Measurements from ENCODE around the gene EXOC8.

Gene EXOC8, protein sequence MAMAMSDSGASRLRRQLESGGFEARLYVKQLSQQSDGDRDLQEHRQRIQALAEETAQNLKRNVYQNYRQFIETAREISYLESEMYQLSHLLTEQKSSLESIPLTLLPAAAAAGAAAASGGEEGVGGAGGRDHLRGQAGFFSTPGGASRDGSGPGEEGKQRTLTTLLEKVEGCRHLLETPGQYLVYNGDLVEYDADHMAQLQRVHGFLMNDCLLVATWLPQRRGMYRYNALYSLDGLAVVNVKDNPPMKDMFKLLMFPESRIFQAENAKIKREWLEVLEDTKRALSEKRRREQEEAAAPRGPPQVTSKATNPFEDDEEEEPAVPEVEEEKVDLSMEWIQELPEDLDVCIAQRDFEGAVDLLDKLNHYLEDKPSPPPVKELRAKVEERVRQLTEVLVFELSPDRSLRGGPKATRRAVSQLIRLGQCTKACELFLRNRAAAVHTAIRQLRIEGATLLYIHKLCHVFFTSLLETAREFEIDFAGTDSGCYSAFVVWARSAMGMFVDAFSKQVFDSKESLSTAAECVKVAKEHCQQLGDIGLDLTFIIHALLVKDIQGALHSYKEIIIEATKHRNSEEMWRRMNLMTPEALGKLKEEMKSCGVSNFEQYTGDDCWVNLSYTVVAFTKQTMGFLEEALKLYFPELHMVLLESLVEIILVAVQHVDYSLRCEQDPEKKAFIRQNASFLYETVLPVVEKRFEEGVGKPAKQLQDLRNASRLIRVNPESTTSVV

DNA sequence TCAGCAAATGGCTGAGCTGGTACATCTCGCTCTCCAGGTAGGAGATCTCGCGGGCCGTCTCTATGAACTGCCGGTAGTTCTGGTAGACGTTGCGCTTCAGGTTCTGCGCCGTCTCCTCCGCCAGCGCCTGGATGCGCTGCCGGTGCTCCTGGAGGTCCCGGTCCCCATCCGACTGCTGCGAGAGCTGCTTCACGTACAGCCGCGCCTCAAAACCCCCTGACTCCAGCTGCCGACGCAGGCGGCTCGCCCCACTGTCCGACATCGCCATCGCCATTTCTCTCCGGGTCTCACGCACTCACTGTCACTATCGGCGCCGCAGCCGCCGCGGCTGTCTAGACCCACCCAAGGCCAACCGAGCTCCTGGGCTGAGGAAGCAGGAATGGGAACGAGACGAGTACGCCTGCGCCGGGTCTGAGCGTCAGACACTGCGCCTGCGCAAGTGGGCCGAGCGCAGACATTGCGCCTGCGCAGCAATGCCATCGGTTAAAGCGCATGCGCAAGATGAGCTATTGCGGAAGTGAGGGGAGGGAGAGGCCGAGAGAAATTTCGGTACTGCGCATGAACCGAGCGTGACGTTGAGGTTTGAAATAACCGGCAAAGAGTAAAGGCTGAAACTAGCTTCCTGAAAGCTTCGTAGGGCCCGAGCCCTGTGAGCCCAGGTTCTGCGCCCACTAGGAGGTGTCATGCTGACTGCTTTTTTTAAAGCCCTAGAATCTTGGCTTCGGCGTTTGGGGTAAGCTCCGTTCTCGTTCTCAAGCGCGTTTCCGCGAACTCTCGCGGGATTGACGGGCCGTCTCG is at the start of gene EXOC8:
Gene EXOC8 (minus strand): TSS at position 381 of the 798 bp plus-strand sequence. CDS start 107 bp downstream, at position 274.
- DNase-seq: peak; percentile 98

DNA sequence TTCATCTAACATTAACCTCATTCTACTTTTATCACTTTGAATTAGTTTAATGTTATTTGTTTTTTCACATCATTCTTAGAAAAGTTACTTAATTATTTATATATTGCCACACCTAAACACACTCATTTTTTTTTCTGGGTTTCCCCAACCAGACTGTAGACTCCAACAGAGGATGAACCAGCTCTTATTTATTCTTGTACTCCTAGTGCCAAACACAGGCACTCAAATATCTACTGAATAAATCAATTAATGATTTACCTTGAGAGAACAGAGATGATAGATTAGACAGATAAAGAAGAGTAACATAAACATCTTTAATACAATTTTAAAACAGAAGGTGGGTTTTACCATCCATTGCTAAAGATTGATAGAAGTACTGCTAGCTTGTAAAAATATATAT is 48.8 kb upstream of the EXOC8 start:
- no peak for DNase-seq

DNA sequence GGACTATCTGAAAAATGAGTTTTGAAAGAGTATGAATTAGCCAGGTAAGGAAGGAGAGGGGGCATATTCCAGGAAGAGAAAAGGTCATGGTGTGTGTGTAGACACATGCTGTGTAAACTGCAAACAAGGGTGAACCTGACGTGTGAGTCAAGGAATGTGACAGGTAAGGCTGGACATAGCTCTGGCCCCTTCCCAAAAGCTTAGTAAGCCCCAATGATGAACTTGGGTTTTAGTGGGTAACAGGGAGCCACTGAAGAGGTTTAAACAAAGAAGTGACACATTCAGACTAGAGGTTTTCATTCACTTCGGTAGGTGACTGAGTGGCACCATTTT is 47.7 kb upstream of the EXOC8 start:
- no peak for DNase-seq

DNA sequence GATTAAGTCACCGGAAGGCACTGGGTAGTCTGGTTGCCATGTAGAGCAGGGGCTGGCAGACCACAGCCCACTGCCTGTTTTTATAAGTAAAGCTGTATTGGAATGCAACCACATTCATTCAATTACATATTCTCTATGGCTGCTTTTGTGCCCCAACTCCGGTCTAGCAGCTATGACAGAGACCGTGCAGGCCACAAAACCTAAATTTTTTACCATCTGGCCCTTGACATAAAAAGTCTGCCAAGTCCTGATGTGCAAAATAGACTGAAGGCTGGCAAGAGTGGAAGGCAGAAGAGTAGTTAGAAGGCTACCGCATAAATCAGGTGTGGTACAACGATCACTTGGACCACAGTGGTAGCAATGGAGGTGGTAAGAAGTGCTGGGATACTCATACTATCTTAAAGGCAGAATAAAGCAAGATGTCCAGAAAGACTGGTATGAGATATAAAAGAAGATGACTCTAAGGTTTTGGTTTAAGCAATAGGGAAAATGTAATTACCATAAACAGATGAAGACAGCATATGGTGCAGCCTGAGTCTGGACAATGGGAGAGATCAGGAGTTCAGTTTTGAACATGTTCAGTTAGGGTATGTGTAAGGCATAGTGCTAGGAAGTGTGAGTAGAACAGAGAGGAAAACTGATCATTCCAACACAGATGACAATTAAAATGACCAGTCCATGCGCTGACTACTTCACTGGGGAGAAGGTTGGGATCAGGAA is 47.2 kb upstream of the EXOC8 start:
- no peak for DNase-seq

DNA sequence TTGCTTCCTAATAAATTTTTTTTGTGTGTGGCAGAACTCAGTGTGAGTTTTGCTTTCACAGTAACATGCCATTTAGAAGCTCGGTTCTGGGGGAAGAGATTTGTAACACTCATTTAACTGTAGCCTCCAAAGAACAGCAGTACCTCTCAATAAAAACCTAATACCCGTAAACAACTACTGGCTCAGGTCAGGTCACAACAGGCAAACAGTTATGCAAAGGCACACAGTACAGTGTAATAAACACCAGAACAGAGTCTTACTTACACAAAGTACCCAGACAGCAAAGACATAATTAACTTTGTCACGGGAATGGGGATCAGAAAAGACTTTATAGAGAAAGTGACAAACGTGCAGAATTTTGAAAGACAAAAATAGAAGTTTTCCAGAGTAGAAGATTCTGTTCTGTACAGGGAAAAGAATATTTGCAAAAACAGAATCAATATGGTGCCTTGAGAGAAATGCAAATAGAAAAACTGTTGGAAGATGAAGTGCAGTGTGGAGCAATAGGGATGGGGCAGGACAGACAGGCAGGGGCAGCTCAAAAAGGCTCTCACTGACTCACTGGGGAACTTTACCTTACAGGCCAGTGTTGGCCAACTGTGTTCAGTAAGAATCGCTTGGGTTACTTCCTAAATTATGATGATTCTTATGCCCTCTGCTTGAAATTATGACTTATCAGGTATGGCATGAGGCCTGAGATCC is 45.7 kb upstream of the EXOC8 start:
- DNase-seq: no peak

DNA sequence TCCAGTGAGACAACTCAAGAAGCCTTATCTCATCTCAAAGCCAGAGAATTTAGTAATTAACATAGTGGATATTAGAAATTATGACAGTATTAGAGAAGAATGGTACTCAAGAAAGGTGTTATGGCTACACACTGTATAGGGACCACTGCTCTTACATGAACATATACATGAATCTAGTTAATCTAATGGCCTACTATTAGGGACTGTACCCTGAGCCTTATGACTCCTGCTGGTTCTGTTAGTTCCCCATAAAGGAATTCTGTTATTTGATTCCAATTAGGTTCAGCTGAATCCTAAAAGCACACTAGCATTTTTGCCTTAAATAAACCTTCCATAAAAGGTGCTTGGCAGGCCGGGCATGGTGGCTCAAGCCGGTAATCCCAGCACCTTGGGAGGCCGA is 44.8 kb upstream of the EXOC8 start:
- no peak for DNase-seq

DNA sequence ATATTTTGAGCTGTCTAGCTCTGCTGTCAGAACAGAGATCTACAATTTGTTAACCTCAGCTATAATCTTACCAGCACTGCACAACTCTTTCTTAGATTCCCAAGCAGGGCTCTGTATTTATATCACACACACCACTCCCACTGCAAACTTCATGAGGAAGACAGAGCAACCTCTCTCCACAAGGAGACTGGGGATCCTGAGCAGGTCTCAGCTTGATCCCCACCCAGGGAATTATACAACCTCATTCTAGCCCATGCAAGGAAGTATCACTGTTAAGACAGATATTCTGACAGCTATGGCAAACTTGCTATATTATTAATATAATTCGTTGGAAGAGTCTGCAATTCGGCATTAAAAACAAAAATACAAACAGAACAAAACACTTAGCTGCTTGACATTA is 44.1 kb upstream of the EXOC8 start:
- no peak for DNase-seq

DNA sequence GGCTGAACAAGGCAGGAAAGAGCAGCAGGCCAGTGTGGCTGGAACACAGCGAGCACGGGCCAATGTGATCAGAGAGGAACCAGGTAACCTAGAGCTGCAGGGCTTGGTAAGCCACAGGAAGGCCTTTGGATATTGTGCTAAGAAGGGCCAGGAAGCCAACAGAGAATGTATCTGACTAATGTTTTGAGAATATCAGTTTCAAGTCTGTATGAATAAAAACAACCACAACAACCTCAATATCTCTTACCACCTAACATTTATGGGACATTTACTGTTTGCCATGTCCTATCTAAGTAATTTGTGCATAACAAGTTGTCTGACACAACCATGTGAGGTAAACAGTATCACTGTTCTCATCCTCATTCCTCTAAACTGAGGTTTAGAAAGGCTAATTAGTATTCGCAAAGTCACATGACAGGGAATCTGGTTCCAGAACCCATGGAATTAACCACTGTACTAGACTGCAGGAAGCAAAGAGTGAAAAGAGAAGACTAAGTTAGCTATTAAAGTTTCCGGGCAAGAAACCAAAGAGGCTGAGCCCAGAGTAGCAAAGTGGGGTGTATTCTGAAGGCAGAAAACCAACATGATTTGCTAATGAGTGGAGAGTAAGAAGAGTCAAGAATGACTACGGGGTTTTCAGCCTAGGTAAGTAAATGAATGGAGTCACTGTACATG is 39.4 kb upstream of the EXOC8 start:
- no peak for DNase-seq

DNA sequence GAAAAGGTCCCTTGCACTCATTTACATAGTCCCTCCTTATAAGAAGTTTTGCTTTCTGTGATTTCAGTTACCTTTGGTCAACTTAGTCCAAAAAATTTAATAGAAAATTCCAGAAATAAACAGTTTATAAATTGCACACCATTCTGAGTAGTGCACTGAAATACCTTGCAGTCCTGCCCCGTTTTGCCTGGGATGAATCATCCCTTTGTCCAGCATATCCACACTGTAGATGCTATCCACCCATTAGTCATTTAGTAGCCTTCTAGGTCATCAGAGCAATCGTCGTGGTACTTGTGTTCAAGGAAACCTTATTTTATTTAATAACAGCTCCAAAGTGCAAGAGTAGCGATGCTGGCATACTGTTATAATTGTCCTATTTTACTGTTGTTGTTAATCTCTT is 38.4 kb upstream of the EXOC8 start:
- DNase-seq: no peak

DNA sequence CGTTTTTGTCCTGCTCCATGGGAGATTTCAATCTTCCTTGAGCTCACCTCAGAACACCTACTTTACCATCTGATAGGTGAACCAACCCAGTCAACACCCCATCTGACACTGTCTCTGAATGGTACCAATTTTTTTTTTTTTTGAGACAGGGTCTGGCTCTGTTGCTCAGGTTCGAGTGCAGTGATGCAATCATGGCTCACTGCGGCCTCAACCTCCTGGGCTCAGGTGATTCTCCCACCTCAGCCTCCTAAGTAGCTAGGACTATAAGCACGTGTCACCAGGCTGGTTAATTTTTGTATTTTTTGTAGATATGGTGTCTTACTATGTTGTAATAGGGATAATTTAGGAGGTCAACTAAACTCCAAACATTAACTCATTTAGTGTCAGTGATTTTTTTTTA is 36.7 kb upstream of the EXOC8 start:
- DNase-seq: no peak

DNA sequence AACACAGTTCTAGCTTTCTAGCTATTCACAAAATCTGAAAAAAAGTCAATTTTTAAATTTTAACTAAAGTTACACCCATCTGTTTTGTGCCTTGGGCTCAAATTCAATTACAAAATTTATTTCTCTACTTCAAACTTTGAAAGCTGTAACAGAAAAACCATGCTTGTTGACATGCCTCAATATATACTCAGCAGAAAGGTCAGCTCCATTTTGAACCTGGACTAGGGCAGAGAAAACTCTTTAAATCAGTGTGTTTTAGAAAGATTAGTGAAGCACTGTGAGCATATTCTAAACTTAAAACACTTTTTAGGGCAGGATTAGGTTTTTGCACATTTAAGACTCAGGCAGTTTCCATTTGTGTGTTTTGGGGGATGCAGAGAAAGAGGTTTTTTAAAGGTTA is 34.8 kb upstream of the EXOC8 start:
- DNase-seq: no peak

DNA sequence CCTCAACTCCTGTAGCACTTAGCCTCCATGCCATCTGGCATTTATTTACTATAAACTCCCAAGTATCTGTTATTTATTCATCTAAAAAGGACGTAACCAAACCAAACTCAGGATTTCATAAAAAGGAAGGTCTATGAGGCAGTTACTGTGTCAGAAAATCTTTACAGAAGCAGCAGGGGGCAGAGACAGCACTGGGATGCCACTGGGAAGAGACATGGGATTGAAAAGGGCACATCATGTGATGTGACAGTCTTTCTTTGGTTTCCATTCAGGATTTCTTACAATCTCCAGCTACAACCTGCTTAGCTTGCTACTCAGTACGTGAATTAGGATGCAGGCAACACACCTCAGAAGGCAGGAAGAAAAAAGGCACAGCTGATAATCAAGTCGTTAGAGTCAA is 31.6 kb upstream of the EXOC8 start:
- no peak for DNase-seq

DNA sequence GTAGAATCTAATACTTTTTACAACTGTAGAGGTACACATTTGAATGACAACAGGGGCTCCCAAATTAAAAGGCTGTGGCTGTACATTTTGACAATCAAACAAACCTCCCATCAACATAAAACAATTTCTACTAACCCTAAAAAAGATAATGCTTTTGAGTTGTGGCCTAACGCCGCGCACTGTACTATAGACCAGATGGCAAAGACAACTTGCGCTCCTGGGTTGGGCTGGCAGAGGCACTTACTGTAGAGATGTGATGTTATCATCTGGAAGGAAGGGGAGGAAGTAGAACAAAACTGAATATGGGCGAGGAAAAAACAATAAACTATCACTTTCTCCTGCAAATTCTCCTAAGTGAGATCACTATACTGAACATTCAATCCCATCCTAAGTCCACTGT is 26.5 kb upstream of the EXOC8 start:
- DNase-seq: no peak

DNA sequence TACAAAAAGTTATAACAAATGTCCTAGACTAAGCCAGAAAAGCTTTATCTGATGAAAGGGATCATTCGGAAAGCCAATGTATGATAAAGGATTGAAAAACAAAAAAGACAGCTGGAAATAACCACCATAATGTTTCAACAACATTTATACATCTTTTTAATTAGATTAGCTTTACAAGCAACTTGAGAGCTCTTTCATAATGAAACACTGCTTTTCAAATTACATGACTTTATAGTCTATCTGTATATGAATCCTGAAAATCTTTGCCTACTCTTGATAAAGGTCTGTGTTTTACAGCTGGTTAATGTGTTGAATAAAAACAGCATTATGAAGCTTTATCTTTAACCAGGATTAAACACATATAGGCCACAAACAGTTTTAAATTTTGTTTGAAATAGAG is 26.0 kb upstream of the EXOC8 start:
- no peak for DNase-seq

DNA sequence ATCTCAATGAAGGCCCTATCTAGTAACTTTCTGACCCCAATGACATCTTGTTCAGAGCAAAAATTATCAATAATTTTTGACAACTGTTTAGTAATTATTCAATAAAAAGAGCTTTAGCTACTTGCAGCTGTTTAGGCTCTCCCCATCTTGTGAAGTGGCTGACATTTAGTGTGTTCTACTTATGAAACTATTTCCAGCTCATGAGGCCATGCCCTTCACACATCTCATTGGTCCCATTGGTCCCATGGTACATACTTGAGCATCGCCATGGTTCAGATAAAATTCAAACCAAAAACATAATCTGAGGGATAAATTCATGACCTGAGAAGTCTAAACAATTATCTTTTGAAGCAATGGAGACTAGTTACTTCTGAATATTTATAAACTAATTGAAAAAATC is 24.7 kb upstream of the EXOC8 start:
- DNase-seq: no peak

DNA sequence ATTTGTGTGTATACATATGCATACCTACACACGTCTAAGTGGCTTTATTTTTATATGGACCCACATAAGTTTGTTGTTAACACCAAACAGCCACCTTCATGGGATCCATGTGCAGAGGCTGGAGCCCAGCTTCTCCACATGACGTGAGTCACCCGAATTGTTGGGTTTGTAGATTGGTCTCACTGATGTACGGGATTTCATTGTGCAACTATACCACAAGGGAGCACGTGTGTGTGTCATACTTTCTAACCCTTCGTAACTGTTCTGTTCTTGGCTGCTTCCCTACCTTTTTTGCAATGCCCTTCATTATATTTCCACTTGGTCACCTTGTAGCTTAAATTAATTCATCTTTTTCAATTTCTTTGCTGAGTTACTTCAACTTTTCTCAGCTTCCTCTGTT is 21.5 kb upstream of the EXOC8 start:
- no peak for DNase-seq

DNA sequence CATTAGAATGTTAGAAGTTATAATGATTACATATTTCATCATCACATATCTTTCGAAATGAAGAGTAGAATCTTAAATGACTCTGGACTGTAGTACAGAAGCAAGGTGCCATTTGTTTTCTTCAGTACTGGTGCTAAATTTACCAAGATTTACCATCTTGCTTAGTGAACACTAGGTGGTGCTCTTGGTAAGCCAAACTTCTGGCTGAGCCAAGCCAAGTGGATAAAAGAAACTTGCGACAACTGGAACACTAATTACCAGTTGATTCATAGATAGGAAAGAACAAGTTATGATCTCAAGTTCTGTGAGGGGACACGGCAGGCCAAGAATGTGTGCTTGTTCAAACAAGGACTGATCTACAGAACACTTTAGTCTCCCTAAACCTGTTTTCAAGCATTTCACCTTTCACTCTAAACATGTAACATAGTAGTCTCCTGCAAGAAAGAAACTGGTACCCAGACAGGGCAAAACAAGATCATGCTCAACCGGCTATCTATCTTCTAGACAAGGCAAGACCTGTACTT is 20.2 kb upstream of the EXOC8 start:
- no peak for DNase-seq

DNA sequence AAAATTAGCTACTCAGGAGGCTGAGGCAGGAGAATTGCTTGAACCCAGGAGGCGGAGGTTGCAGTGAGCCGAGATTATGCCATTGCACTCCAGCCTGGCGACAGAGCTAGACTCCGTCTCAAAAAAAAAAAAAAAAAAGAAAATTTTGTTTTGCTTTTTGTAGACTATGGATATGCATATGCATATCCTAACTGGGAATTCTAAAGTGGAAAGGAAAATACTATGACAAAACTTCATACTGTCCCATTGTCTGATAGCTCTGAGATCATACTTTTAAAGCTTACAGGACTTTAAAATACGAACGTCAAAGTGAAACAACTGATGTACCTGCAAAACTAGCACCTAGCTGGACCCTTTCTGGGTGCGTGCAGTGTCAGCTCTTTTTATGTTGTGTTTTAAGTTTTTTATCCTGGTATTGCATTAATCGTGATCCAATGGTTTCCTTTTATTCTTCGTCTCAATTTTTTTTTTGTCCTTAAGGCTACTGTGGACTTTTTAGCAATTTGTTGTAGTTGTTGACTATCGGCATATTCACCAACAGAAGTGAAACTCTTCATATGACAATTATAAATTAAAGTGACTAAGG is 19.6 kb upstream of the EXOC8 start:
- no peak for DNase-seq

DNA sequence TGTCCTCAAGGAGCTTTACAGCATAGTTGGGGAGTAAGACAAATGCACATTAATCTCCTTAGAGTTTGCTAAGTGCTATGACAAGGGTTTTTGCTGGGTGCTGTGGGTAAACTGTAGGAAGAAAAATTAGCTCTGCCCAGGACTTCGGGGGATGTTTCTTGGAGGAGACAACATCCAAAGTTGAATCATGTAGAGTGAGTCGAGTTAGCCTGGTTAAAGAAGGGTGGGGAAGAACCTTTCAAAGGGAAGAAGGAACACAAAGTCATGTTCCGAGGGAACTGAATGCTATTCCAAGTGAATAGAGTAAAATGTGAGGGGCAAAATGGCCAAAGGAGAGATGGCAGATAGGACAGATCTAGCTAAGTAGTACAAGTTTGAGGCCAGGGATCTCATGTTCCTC is 17.5 kb upstream of the EXOC8 start:
- no peak for DNase-seq

DNA sequence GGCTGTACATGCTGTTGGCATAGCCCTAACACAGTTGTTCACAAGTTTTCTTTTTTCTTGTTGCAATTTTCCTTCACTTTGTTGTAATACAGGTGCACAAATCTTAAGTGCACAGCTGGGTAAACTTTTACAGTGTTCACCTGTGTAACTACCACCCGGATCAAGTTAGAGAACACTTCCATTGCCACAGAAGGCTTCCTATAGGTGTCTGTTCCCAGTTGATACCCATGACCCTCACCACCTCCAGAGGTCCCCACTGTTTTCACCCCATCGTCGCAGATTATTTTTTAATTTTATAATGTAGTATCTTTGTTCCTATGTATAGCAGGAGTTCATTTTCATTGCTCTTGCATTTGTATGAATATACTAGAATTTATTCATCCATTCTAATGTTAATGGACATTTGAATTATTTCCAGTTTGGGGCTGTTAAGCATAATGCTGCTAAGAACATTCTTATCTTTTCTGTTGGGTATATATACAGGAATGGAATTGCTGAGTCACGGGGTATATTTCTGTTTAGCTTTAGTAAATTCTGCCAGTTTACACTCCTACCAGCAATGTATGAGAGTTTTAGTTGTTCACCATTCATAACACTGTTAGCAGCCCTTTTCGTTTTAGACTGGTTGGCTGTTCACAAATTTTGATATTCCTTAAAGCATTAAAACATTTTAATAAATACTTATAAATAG is 16.8 kb upstream of the EXOC8 start:
- no peak for DNase-seq

DNA sequence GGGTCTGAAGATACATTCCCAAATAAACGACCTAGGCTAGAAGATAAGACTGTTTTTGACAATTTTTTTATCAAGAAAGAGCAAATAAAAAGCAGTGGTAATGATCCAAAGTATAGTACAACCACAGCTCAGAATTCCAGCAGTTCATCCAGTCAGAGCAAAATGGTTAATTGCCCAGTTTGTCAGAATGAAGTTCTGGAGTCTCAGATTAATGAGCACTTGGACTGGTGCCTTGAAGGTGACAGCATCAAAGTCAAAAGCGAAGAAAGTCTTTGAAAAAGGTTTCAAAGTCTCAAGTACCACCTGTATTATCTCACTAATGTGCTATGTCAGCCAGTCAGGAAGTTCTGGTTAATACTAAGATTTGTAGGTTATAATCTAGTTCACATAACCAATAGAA is 15.4 kb upstream of the EXOC8 start:
- no peak for DNase-seq

All from GOT3 (cell line).